ENCODE results near the gene FAM118A.
"Not testable (repeated sequence)": the region's sequence is repeated elsewhere in the genome, so short reads cannot be mapped to it uniquely, and the experiment has no call there.

Gene FAM118A

DNA sequence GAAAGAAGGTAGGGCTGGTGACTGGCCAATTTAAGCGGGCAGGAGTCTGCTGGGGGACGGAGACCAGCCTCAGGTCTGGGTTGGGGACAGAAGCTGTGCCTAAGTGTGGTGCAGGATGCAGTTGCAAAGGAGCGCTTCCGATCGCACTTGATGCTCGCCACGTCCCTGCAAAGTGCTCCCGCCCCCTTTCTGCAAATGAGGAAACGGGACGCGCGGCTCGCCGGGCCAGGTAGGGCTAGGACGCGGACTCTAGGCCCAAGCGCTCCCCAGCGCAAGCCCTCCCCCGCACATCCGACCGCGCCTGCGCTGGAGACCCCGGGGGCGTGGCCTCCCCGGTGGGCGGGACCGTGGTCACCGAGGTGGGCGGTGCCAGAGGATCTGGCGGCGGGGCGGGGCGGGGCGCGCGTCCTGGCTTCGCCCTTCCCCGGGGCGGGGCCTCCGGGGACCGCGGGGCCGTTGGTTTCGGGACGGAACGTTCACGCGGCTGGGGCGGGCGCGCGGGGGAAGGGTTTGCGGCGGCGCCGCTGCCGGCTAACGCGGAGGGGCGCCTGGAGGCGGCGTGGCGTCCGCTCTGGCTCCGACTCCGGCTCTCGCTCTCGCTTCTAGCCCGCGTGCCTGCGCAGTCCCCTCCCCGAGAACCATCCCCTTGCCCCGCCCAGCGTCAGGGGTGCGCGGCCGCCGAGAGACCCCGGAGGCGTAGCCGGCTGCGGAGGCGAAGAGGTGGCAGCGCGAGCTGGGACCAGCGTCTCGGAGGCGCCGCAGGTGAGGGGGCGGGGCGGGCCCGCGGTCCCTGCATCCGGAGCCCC is at the start of gene FAM118A:
FAM118A (plus strand) TSS at position 513 of the 806 bp plus-strand sequence. CDS start 12,446 bp downstream, outside the sequence.
- peak; percentile 100 for DNase-seq (ENCODE audit: low read depth)

DNA sequence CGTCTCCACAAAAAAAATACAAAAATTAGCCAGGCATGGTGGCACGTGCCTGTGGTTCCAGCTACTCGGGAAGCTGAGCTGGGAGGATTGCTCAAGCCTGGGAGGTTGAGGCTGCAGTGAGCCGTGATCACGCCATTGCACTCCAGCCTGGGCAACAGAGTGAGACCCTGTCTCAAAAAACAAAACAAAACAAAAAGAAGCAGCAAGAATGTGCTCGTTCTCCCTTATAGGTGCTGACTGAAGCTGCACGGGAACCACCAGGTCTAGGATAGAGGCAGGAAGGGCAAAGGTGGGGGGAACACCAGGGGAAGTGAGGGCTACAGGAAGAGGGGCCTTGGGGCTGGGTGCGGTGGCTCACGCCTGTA is 49.4 kb upstream of the FAM118A start:
- not testable (repeated sequence) for DNase-seq (ENCODE audit: low read depth)

DNA sequence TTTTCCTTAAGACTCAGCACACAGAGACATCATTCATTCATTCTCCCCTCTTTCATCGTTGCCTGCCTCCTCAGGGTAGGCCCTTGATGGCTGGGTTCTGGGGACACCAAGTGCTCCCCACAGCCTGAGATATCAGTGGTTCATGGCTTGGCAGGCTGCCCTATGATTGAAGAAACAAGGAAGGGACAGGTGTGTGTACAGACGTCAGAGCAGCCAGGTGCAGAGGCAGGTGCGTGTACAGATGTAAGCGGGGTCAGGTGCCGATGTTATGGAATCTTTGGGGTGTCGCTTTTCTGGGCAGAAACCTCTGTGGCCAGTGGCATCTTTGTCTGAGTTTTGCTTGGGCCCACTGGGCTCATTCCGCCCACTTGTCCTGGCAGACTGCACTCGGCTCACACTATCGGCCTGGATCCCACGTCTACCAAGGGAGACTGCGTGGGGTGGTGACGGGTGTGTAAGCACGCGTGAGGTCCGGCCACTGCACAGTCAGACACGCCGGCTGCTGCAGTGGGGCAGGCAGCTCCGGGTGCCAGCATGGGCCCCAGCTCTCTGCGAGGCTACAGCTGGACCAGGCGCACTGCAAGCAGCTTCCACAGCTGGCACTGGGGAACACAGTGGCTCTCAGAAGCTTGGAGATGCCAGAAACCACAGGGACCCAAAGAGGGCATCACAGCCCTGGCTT is 48.2 kb upstream of the FAM118A start:
- no peak for DNase-seq (ENCODE audit: low read depth)

DNA sequence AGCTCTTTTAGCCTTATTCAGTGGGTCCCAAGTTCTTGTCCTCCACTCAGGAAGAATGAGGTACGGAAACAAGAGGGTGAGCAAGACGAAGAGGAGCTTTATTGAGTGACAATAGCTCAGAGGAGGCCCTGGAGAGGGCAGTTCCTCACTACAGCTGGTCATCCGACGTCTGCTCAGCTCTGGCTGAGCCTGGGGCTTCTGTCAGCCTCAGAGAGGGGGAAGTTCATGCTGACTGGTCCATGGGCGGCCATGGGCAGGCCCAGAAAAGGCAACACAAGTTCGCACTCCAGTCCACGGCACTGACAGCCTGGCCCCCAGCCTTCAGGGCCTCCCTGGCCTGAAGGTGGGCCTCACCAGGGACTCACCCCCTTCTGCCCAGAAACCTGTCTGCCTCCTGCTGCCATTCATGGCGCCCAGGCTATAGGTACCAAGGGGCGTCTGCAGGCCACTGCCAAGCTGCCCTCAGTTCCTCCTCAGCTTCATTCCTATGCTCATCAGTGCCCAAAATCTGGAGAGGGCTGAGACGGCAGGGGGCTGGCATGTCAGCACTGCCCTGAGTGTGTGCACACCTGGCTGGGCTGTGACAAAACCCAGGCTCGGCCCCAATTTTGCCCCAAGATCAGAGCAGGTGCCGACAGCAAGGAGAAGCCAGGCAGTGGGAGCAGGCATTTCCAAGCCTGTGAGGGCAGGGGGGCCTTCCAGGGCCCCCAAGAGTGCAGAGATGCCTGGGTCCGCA is 47.4 kb upstream of the FAM118A start:
- no peak for DNase-seq (ENCODE audit: low read depth)

DNA sequence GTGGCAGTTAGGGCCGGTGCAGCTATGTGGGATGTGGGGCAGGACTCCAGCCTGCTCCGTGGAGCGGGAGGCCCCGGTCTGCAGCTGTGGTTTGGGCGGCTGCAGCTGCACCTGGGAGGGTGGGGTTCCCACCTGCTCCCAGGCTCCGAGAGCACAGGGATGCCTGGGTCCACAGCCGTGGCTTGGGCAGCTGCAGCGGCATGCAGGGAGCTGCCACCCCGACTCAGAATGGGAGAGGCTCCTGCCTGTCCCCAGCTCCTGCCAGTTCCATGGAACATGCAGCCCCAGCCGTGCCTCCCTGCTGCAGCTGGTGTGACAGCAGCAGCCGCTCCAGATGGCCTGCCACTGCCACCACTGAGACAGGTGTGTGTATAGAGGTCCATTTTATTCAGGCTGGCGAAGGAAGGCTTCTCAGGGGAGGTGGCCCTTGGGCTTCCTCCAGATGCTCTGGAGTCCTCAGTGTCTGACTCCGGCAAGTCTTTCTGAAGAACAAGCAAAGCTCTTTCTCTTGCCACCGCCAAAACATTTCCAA is 46.7 kb upstream of the FAM118A start:
- no peak for DNase-seq (ENCODE audit: low read depth)

DNA sequence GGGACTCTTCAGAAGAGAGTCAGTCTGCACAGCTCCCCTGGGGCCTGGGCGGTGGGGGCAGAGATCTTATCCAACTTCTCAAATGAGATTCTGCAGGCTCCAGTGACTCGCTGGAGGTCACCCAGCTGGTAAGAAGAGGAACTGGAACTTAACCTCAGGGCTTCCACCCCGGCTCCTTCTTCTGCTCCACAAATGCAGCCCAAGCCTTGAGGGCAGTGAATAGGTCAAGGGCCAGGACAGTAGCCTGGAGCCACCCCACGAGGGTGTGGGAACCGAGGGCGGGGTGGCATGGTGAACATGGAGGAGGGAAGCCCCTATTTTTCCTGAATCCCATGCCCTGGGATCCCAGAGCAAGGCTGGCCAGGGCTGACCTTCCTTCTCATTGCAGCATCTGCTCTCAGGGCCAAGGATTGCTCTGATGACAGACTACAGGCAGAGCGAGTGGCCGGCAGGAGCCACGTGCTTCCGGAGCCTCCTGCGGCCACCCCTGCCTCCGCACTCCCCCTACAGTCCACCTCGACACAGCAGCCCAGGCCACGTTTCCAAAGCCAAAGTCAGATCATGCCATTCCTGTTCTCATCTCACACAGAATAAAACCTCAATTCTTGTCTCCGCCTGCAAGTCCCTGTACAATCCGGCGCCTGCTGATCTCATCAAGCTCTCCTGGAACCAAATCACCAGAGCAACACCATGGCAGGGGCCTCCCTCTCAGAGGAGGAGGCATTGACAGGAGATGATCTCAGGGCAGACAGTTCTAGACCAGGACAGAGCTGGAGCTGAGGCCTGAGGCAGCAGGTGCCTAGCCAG is 46.1 kb upstream of the FAM118A start:
- no peak for DNase-seq (ENCODE audit: low read depth)

DNA sequence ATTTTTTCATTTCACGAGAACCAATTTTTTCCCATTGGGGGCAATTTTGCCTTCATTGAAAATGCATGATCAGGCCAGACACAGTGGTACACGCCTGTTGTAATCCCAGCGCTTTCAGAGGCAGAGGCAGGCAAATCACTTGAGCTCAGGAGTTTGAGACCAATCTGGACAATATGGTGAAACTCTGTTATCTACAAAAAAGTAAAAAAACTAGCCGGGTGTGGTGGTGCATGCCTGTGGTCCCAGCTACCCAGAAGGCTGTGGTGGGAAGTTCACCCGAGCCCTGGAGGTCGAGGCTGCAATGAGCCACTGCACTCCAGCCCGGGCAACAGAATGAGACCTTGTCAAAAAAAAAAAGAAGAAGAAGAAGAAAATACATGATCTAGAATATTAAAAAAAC is 44.2 kb upstream of the FAM118A start:
- no peak for DNase-seq (ENCODE audit: low read depth)

DNA sequence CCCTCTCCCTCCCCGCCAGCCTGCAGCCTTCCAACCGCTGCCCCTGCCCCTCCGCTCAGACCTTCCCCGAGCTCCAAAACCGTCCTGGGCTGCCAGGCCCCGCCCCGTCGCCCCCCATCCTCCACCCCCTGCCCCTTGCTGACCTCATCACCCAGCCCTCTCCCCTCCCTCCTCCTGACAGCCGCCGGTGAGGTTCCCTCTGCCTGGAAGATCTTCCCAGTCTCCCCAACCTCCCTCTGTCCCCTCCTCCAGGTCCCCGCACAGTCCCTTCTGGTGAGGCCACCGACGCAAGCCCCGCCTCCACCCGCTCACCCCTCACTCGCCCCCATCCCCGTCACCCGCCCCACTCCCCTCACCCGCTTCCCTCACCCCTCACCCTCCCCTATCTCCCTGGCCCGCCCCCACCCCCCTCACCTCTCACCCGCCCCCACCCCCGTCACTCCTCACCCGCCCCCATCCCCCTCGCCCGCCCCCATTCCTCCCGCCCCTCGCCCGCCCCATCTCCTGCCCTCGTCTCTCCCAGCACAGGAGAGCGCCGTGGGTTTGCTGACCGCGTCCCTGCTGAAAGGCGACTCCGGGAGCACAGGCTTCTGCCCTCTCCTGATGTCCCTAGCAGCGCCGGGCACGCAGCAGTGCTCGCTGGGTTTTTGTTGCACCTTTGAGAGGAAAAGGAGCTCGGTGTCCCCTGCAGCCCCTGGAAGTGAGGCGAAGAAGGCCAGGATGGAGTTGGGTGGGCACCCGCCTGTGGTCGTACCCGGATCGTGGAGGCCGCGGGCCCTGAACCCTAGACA is 41.4 kb upstream of the FAM118A start:
- no peak for DNase-seq (ENCODE audit: low read depth)

DNA sequence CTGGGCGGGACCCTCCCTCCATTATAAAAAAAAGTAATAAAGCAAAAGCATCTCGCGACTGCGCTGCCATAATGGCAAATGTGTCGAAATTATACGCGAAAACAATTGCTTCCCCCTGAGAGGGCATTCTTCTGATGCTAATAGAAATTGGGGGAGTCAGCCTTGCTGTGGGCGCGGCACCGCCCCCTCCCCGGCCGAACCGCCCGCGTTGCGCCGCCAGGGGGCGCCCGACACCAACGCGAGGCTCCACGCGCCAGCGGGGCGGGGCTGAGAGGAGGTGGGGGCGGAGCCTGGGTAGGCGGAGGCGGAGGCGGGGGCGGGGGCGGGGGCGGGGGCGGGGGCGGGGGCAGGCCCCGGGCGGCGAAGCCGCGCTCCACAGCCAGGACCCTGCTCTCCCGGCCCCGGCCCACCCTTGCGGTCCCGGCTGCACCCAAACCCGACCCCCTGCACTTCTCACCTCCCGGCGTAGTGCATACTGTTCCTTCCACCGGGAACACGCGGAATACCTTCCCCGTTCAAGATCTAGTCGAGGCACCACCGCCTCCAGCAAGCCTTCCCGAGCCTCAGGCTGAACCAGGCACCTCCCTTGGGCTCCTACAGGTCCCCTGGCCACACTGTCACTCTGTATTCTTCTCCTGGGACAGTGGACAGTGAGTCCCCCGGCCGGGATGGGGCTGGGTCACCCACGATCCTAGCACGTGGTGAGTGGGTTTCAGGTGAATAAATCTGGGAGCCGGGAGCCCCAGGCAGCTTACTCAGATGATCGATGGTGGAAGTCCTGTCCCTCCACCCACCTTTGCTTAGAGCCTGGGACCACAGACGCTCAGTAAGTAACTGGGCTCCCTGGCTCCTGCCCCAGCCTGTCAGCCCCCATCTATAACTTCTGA is 40.5 kb upstream of the FAM118A start:
- peak; percentile 89 for DNase-seq (ENCODE audit: low read depth)

DNA sequence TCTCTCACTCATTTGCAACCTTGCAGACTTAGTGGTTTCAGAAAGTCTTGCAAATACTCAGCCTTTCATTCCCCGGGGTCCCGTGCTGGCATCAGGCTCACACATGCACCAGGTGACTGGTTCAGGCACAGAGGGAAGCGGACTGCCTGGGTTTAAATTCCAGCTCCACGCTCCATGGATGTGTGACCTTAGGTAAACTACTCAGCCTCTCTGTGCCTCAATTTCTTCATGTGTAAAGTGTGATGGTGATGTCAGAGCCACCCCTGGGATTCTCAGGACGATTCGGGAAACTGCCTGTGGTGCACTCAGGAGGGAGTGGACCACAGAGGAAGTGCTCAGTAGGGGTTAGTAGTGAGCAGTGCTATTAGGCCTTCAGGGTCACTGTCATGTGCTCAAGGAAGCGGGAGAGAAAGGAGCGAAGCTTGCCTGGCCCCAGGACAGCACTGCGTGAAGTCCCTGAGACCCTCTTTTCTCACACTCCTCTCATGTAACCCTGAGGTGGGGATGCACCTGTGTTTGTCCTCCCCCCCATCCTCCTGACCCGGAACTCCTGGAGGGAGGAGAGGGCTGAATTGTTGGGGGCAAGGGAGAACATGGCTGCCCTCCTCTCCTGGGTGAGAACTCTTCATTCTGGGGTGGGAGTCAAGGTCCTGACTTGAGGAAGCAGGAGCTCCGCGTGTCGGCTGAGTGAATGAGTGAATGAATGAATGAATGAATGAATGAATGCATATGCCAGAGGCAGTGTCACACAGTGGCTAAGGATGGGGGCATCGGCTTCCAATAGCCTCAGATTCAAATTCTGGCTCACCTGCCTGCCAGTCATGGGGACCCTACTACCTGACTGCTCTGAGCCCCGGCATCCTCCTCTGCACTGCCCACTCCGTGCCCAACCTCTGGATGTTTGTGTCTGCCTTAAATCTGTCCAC is 39.4 kb upstream of the FAM118A start:
- DNase-seq (ENCODE audit: low read depth): no peak

DNA sequence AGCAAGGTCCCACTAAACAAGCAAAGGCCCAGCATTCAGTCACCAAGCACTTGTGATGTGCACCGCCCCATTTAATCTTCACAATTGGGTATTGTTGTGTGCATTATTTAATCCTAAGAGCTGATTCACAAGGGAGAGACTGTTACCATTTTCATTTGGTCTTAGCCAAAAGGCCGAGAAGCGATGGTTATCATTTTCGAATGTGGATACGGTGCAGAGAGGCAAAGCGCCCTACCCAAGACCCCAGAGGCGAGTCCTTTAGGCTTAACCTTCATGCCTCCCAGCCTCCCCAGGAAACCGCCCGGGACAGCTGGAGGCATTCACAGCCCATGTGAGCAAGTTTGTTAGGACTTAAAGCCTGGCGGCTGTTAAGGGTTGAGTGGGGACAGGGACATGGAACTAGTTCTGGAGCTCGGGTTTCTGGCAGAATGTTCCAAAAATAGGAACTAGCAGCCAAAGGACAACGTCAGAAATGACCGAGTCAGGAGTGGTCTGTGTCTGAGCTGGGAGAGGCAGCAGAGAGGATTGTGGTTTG is 38.0 kb upstream of the FAM118A start:
- no peak for DNase-seq (ENCODE audit: low read depth)

DNA sequence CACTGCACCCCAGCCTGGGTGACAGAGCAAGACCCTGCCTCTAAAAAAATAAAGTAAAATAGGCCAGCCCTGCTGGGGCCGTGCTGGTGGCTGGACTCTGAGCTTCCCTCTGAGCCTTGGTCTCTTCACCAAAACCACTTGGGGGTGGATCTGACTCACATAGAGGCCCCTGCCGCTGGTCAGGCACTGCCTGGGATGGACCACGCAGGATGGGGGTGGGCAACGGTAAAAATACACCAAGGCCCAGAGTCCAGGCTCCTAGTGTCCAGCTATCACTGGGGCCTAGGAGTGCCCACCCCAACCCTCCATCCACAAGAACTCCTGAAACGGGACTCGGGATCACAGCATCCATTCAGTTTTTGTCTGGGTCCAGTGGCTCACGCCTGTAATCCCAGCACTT is 37.2 kb upstream of the FAM118A start:
- no peak for DNase-seq (ENCODE audit: low read depth)

DNA sequence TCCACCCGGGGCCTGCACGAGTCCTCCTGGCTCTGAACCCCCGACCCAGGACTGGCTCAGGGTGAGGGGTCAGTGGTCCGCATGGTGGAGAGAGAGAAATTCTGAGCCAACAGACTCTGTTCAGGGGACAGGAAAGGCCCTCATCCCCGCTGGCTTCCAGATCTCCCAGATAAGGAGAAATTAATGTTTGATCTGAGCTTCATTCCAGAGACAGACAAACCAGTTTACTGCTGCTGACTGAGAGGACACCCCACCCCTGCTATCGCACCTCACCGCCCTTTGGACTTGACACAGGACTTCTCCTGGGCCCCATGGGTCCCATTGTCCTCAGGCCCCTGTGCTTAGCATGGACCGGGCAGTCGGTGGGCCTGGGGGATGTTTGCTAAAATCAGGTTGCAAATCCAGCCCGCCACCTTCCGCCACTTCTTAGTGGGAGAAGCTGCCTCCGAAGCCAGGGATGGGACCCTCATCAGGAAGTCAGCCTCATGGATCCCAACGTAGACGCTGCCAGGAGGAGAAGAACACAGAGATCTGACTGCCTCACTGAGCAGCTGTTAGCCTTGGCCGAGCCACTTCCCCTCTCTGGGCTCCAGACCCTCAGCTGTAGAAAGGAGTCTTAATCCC is 36.2 kb upstream of the FAM118A start:
- no peak for DNase-seq (ENCODE audit: low read depth)

DNA sequence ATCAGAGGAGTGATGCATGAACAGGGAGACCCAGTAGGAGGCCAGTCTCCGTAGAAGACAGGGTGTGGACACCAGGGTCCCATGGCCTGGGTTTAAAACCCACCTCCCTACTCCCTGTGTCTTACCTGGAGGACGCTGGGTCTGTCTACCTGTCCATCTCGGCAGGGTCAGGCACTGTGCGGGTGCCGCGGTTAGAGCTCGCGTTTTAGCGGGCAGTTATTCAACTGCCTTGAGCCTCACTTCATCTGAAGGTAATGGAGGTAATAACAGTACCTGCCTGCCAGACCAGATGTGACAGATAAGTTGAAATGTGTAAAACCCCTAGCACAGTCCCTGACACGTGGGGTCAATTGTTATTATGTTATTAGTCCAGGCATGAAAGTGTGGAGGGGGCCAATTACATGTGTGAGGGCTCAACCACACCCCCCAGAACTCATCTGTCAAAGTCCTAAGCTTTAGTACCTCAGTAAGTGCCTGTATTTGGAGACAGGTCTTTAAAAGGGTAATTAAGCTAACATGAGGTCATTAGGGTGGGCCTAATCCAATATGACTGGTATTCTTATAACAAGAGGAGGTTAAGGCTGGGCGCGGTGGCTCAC is 33.1 kb upstream of the FAM118A start:
- no peak for DNase-seq (ENCODE audit: low read depth)

DNA sequence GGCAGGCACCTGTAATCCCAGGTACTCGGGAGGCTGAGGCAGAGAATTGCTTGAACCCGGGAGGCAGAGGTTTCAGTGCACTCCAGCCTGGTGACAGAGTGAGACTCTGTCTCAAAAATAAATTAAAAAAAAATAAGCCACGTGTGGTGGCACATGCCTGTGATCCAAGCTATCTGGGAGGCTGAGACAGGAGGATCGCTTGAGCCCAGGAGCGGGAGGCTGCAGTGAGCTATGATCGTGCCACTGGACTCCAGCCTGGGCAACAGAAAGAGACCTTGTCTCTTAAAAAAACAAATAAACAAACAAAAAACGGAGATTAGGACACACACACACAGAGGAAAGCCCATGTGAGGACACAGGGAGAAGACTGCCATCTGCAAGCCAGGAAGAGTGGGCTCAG is 32.0 kb upstream of the FAM118A start:
- not testable (repeated sequence) for DNase-seq (ENCODE audit: low read depth)

DNA sequence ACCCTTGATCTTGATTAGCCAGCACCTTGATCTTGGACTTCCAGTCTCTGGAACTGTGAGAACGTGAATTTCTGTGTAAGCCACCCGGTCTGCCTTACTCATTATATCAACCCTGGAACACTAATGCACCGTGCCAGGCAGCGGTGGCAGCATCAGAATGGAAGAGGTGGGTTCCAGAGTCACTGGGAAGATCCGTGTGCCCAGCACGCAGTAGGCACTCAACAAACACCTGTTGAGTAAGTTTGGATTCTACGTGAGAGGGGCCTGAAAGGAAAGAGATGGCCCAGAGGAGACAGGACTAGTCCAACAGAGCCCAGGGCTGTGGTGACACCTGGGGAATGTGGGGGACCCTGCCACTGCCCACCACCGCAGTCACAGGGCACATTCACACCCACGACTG is 31.6 kb upstream of the FAM118A start:
- no peak for DNase-seq (ENCODE audit: low read depth)

DNA sequence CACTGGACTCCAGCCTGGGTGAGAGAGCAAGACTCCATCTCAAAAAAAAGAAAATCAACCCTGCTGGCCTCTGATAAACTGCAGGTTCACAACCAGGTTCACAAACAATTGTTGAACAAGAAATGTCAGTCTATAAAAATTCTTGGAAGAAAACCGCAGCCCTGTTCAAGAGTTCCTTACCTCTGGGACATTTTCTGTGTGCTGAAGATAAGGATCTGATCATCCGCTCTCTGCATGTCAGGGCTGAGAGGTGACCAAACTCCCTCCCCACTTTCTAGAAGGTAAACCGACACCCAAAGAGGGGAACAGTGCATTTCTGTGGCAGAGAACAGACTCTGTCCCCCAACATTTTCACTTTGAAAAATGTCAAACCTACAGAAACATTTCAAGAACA is 29.1 kb upstream of the FAM118A start:
- no peak for DNase-seq (ENCODE audit: low read depth)

DNA sequence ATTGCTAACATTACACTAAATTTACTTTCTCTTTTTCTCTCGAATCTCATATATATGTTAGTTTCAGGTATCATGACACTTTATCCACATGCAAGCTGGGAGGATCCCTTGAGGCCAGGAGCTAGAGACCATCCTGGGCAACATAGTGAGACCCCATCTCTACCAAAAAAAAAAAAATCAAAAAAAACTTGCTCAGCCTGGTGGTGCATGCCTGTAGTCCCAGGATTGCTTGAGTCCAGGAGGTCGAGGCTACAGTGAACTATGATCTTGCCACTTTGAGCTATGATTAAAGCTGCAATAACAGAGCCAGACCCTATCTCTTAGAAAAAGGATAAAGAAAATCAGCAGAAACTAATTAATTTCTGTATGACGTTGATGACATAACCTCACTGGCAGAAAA is 28.7 kb upstream of the FAM118A start:
- DNase-seq (ENCODE audit: low read depth): no peak
